ENCODE data around the gene ZNF319.

The ZNF319 gene

GRCh38 chr16:57977418-57978069 is 22.9 kb downstream of the ZNF319 start:
- no peak for DNase-seq (ENCODE audit: low spot score)

- DNase-seq (ENCODE audit: low spot score): peak; percentile 14
Observed at GRCh38 chr16:57976331-57976796, 24.1 kb downstream of the ZNF319 start.

- no peak for DNase-seq (ENCODE audit: low spot score)
Observed at GRCh38 chr16:57972306-57972705, 28.2 kb downstream of the ZNF319 start.

- DNase-seq (ENCODE audit: low spot score): no peak
Observed at GRCh38 chr16:57971848-57972247, 28.6 kb downstream of the ZNF319 start.

- no peak for DNase-seq (ENCODE audit: low spot score)
Observed at GRCh38 chr16:57970970-57971369, 29.5 kb downstream of the ZNF319 start, which contains the start of gene CNGB1. CNGB1 (minus strand) TSS chr16:57971128; CDS start chr16:57967286, 3,842 bp downstream.

- no peak for DNase-seq (ENCODE audit: low spot score)
Observed at GRCh38 chr16:57970319-57970718, 30.2 kb downstream of the ZNF319 start.

- DNase-seq (ENCODE audit: low spot score): no peak
Observed at GRCh38 chr16:57969451-57970123, 30.9 kb downstream of the ZNF319 start.

GRCh38 chr16:57967916-57968315 is 32.6 kb downstream of the ZNF319 start:
- no peak for DNase-seq (ENCODE audit: low spot score)

GRCh38 chr16:57966986-57967385 is 33.5 kb downstream of the ZNF319 start:
- DNase-seq (ENCODE audit: low spot score): no peak

GRCh38 chr16:57966204-57966771 is 34.2 kb downstream of the ZNF319 start:
- peak; percentile 7 for DNase-seq (ENCODE audit: low spot score)

GRCh38 chr16:57964157-57964700 is 36.2 kb downstream of the ZNF319 start:
- DNase-seq (ENCODE audit: low spot score): no peak

- no peak for DNase-seq (ENCODE audit: low spot score)
Observed at GRCh38 chr16:57962756-57963155, 37.7 kb downstream of the ZNF319 start.

GRCh38 chr16:57962046-57962445 is 38.4 kb downstream of the ZNF319 start:
- DNase-seq (ENCODE audit: low spot score): no peak

GRCh38 chr16:57961538-57961937 is 38.9 kb downstream of the ZNF319 start:
- no peak for DNase-seq (ENCODE audit: low spot score)

GRCh38 chr16:57960826-57961472 is 39.5 kb downstream of the ZNF319 start:
- no peak for DNase-seq (ENCODE audit: low spot score)

GRCh38 chr16:57960310-57960709 is 40.2 kb downstream of the ZNF319 start:
- no peak for DNase-seq (ENCODE audit: low spot score)

- no peak for DNase-seq (ENCODE audit: low spot score)
Observed at GRCh38 chr16:57959804-57960203, 40.7 kb downstream of the ZNF319 start.

- no peak for DNase-seq (ENCODE audit: low spot score)
Observed at GRCh38 chr16:57959121-57959520, 41.4 kb downstream of the ZNF319 start.

GRCh38 chr16:57958544-57958943 is 41.9 kb downstream of the ZNF319 start:
- no peak for DNase-seq (ENCODE audit: low spot score)

GRCh38 chr16:57957673-57958392 is 42.6 kb downstream of the ZNF319 start:
- no peak for DNase-seq (ENCODE audit: low spot score)

- DNase-seq (ENCODE audit: low spot score): no peak
Observed at GRCh38 chr16:57956924-57957672, 43.4 kb downstream of the ZNF319 start.

Data from hematopoietic multipotent progenitor cell treated with erythropoietin and hydrocortisone succinate and interleukin-3 and kit ligand, for 17 days (in vitro differentiated cells).